Measurements from ENCODE around the gene ATXN1. TPM values are rescaled to one million over a fixed set of nuclear protein-coding genes. Genes with fewer than 3 reads are reported as not detected.

ATXN1 gene
- total RNA-seq, 1 experiment from 2014 or later, result 25.6 TPM

DNA sequence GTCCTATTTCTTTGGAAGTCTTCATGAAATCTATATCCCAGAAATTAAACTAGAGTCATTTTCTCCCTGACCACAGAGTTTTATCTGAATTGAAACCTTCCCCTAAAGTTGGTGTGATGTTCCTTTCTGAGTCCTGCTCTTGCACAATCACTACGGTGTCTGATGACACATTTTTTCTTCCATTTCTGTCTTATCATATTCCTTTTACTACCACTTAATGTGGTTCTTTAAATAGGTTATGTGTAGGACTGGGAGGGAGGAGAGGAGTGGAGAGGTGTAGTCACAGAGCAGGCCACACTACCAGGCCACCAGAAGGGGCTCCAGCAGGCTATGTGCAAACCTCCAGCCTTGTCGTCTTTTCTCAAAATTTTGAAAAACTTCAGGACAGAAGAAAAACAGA is 39.7 kb upstream of the ATXN1 start:
- peaks cover 47% of the 10 kb centered on the region for H3K4me1 ChIP-seq (ENCODE audit: insufficient read depth, low read length, poor library complexity, severe bottlenecking)
- no peak overlapping the region for H3K27ac ChIP-seq (ENCODE audit: low read depth, low read length, poor library complexity, severe bottlenecking)
- BruUV-seq (replicated peaks), result no TSS peak
- no peaks in the 10 kb centered on the region for H3K9me3 ChIP-seq (ENCODE audit: low read depth, low read length, poor library complexity, severe bottlenecking)
- ChIA-PET POLR2A (ENCODE audit: low non-redundant PET) (interaction anchor here (0.6 kb wide), 1 partner anchor 162 kb away, joined by 4 read pairs; no protein-coding TSS in a partner anchor), CTCF (interaction anchor here (1.2 kb wide), 1 partner anchor 30 kb away, joined by 3 read pairs; no protein-coding TSS in a partner anchor)
- intact Hi-C loops (cut with micrococcal nuclease; ENCODE audit: unreplicated experiment), result no loop called here
- no peaks in the 10 kb centered on the region for H3K27me3 ChIP-seq (replicated peaks; ENCODE audit: insufficient read depth, low read depth, low read length, poor library complexity)
- H3K36me3 ChIP-seq (ENCODE audit: insufficient read depth, low read length, poor library complexity, severe bottlenecking), result no peaks in the 10 kb centered on the region
- no peak for DNase-seq (ENCODE audit: low spot score)
- no peak overlapping the region for H3K4me3 ChIP-seq (ENCODE audit: low read depth, low read length, poor library complexity, severe bottlenecking)
- no peak for TF ChIP-seq EZH2 (IDR thresholded peaks at IDR 0.05; ENCODE audit: borderline replicate concordance, low read depth, low read length, poor library complexity, severe bottlenecking)
- TF ChIP-seq, protein P1, sequence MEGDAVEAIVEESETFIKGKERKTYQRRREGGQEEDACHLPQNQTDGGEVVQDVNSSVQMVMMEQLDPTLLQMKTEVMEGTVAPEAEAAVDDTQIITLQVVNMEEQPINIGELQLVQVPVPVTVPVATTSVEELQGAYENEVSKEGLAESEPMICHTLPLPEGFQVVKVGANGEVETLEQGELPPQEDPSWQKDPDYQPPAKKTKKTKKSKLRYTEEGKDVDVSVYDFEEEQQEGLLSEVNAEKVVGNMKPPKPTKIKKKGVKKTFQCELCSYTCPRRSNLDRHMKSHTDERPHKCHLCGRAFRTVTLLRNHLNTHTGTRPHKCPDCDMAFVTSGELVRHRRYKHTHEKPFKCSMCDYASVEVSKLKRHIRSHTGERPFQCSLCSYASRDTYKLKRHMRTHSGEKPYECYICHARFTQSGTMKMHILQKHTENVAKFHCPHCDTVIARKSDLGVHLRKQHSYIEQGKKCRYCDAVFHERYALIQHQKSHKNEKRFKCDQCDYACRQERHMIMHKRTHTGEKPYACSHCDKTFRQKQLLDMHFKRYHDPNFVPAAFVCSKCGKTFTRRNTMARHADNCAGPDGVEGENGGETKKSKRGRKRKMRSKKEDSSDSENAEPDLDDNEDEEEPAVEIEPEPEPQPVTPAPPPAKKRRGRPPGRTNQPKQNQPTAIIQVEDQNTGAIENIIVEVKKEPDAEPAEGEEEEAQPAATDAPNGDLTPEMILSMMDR (conservative IDR thresholded peaks at IDR 0.05; ENCODE audit: low read depth, low read length), result no peak

DNA sequence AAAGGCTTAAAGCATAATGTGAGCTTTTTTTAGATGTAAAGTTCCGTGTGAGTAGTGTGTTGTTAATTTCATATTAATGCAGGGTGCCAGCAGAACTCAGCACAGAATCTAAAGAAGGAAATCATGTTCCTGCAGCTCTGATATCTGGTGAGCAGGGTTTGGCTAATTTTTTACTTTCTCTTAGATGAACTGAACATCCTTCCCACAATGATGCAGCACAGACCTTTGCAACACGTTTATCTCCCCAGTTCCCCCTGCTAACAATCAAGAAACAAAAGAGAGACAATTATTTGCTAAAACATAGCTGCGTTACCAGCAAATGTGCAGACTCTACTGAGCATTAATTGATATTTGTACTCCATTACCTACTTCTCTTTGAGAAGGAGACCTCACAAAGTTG is 39.1 kb upstream of the ATXN1 start:
- peaks cover 41% of the 10 kb centered on the region for H3K4me1 ChIP-seq (ENCODE audit: insufficient read depth, low read length, poor library complexity, severe bottlenecking)
- POLR2A ChIA-PET (ENCODE audit: low non-redundant PET), result no interaction called here
- no peaks in the 10 kb centered on the region for H3K9me3 ChIP-seq (ENCODE audit: low read depth, low read length, poor library complexity, severe bottlenecking)
- H3K4me3 ChIP-seq (ENCODE audit: low read depth, low read length, poor library complexity, severe bottlenecking), result no peak overlapping the region
- H3K27me3 ChIP-seq (replicated peaks; ENCODE audit: insufficient read depth, low read depth, low read length, poor library complexity), result no peaks in the 10 kb centered on the region
- no peak for DNase-seq (ENCODE audit: low spot score)
- no peaks in the 10 kb centered on the region for H3K36me3 ChIP-seq (ENCODE audit: insufficient read depth, low read length, poor library complexity, severe bottlenecking)
- CTCF ChIA-PET, result no interaction called here
- intact Hi-C loops (cut with micrococcal nuclease; ENCODE audit: unreplicated experiment), result no loop called here
- H3K27ac ChIP-seq (ENCODE audit: low read depth, low read length, poor library complexity, severe bottlenecking), result no peak overlapping the region
- no TSS peak for BruUV-seq (replicated peaks)
- TF ChIP-seq, protein P1 (conservative IDR thresholded peaks at IDR 0.05; ENCODE audit: low read depth, low read length), result no peak
- no peak for TF ChIP-seq EZH2 (IDR thresholded peaks at IDR 0.05; ENCODE audit: borderline replicate concordance, low read depth, low read length, poor library complexity, severe bottlenecking)

DNA sequence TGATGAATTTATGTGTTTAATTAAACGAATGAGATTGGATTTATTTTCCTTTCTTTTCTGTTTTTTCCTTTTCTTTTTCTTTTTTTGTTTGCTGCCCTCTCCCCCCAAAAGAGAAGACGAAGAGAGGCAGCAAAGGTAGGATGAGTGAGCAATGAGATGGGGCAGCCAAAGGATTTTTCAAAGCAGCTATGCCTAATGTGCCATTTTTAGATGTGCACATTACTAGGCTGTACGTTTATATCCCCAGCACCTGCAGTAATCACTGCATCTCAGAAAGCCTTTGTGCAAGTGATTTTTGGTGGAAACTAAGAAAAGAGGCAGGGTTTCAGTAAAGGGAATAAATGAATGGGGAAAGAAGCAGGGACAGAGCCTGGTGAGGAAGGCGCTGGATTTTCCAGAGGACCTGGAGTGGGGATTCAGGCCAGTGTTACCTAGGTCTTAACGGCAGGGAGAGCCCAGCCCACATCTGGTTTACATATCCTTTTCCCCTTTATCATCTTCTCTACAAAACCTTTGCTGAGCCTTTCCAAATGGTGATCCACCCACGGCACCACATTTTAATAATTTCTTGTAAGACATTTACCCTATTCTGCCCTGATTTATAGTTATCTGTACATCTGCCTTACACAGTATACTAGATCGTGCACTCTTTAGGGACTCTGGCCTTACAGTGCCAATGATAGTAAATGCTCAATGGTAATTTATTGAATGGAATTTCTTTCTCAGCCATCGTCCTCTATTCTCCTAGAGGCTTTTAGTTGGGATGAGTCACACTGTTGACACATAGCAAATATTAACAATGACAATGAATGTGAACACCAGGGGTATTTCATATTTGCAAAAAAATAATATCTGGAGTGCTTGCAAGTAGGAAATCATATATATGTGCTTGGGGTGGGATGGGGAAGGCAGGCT is 38.3 kb upstream of the ATXN1 start:
- no TSS peak for BruUV-seq (replicated peaks)
- ChIA-PET POLR2A (ENCODE audit: low non-redundant PET) (no interaction called here), CTCF (no interaction called here)
- Histone ChIP-seq H3K4me3 (ENCODE audit: low read depth, low read length, poor library complexity, severe bottlenecking) (no peak overlapping the region), H3K27me3 (replicated peaks; ENCODE audit: insufficient read depth, low read depth, low read length, poor library complexity) (no peaks in the 10 kb centered on the region), H3K27ac (ENCODE audit: low read depth, low read length, poor library complexity, severe bottlenecking) (no peak overlapping the region), H3K9me3 (ENCODE audit: low read depth, low read length, poor library complexity, severe bottlenecking) (no peaks in the 10 kb centered on the region), H3K36me3 (ENCODE audit: insufficient read depth, low read length, poor library complexity, severe bottlenecking) (no peaks in the 10 kb centered on the region), H3K4me1 (ENCODE audit: insufficient read depth, low read length, poor library complexity, severe bottlenecking) (peaks cover 33% of the 10 kb centered on the region)
- DNase-seq (ENCODE audit: low spot score), result peak; percentile 36
- TF ChIP-seq EZH2 (IDR thresholded peaks at IDR 0.05; ENCODE audit: borderline replicate concordance, low read depth, low read length, poor library complexity, severe bottlenecking), result no peak
- TF ChIP-seq, protein P1 (conservative IDR thresholded peaks at IDR 0.05; ENCODE audit: low read depth, low read length), result no peak
- intact Hi-C loops (cut with micrococcal nuclease; ENCODE audit: unreplicated experiment), result no loop called here
